Measurements from ENCODE around the gene KCNE3.

- TF ChIP-seq CTCF (conservative IDR thresholded peaks at IDR 0.05; ENCODE audit: low read depth, low read length) (no peak), EZH2 (IDR thresholded peaks at IDR 0.05; ENCODE audit: borderline replicate concordance, low read depth, low read length, poor library complexity, severe bottlenecking) (no peak)
Observed at GRCh38 chr11:74494916-74495315, 27.6 kb upstream of the KCNE3 start.
